HCT116 (cell line): ENCODE results near the gene SMNDC1.

Source experiments
- CEBPB ChIP-seq: IDR thresholded peaks from 2 replicates; pipeline ENCODE4 v1.6.1; 2012; ENCODE audit warnings: low read depth
- EZH2 ChIP-seq: fragments of 200-600 bp; sonication (generic); IDR thresholded peaks from 2 replicates; pipeline ENCODE4 v1.6.1; 2017; ENCODE audit warnings: antibody characterized with exemption, mixed run types
- POLR2A ChIP-seq: IDR thresholded peaks from 2 replicates; pipeline ENCODE4 v1.7.0; 2011; ENCODE audit warnings: borderline replicate concordance; ENCODE audit not compliant: insufficient read depth, insufficient read length; ENCODE audit errors: extremely low read depth
- POLR2AphosphoS5 ChIP-seq: IDR thresholded peaks from 2 replicates; pipeline ENCODE4 v1.6.1; 2011; ENCODE audit warnings: mild to moderate bottlenecking, low read depth, low read length, moderate library complexity
- RAD21 ChIP-seq: IDR thresholded peaks from 2 replicates; pipeline ENCODE4 v1.6.1; 2012; ENCODE audit warnings: low read depth, mild to moderate bottlenecking
- YY1 ChIP-seq: IDR thresholded peaks from 2 replicates; pipeline ENCODE4 v1.6.1; 2011; ENCODE audit warnings: low read length, low read depth, moderate library complexity, mild to moderate bottlenecking; ENCODE audit not compliant: insufficient replicate concordance; ENCODE audit errors: extremely low read depth
- TF ChIP-seq, protein P1 (sequence below): IDR thresholded peaks from 2 replicates; pipeline ENCODE4 v1.6.1; 2012; ENCODE audit warnings: low read depth
- TF ChIP-seq, protein P2 (sequence below), 3 experiments: fragments of 200-600 bp in 1 of 3; sonication (generic) in 1 of 3; IDR thresholded peaks in 2 of 3; conservative IDR thresholded peaks in 1 of 3; 2 replicates each; pipeline ENCODE4 v1.5.1; 2012 to 2017; ENCODE audit warnings: low read depth in 2 of 3, low read length in 2 of 3, antibody characterized with exemption in 1 of 3, borderline replicate concordance in 1 of 3, control low read depth in 1 of 3, mild to moderate bottlenecking in 1 of 3, mixed read lengths in 1 of 3, mixed run types in 1 of 3, moderate library complexity in 1 of 3; ENCODE audit not compliant: insufficient read depth in 1 of 3

DNA sequence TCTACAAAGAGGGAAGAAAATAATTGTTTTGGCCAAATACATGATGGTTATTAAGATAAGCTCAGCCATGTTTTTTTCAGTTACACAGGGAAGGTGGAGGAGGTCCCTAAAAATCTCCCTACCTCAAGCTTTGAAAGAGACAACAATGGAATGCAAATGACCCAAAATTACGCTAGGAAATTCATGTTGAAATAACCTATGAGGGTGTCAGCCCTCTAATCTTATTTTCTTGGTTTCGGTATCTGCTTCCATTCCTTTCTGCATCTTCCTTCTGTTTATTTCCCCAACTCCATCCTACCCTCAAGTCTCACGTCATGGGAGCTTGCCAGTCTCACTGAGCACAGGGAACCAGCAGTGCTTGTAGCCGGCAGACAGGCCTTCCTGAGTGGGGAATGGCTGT is 40.6 kb upstream of the SMNDC1 start:
- TF ChIP-seq EZH2 (no peak), POLR2A (no peak), RAD21 (no peak), POLR2AphosphoS5 (no peak), YY1 (no peak), CEBPB (no peak)
- TF ChIP-seq, protein P1, sequence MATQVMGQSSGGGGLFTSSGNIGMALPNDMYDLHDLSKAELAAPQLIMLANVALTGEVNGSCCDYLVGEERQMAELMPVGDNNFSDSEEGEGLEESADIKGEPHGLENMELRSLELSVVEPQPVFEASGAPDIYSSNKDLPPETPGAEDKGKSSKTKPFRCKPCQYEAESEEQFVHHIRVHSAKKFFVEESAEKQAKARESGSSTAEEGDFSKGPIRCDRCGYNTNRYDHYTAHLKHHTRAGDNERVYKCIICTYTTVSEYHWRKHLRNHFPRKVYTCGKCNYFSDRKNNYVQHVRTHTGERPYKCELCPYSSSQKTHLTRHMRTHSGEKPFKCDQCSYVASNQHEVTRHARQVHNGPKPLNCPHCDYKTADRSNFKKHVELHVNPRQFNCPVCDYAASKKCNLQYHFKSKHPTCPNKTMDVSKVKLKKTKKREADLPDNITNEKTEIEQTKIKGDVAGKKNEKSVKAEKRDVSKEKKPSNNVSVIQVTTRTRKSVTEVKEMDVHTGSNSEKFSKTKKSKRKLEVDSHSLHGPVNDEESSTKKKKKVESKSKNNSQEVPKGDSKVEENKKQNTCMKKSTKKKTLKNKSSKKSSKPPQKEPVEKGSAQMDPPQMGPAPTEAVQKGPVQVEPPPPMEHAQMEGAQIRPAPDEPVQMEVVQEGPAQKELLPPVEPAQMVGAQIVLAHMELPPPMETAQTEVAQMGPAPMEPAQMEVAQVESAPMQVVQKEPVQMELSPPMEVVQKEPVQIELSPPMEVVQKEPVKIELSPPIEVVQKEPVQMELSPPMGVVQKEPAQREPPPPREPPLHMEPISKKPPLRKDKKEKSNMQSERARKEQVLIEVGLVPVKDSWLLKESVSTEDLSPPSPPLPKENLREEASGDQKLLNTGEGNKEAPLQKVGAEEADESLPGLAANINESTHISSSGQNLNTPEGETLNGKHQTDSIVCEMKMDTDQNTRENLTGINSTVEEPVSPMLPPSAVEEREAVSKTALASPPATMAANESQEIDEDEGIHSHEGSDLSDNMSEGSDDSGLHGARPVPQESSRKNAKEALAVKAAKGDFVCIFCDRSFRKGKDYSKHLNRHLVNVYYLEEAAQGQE, result no peak
- TF ChIP-seq, protein P2, sequence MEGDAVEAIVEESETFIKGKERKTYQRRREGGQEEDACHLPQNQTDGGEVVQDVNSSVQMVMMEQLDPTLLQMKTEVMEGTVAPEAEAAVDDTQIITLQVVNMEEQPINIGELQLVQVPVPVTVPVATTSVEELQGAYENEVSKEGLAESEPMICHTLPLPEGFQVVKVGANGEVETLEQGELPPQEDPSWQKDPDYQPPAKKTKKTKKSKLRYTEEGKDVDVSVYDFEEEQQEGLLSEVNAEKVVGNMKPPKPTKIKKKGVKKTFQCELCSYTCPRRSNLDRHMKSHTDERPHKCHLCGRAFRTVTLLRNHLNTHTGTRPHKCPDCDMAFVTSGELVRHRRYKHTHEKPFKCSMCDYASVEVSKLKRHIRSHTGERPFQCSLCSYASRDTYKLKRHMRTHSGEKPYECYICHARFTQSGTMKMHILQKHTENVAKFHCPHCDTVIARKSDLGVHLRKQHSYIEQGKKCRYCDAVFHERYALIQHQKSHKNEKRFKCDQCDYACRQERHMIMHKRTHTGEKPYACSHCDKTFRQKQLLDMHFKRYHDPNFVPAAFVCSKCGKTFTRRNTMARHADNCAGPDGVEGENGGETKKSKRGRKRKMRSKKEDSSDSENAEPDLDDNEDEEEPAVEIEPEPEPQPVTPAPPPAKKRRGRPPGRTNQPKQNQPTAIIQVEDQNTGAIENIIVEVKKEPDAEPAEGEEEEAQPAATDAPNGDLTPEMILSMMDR (IDR thresholded peaks at IDR 0.05 in 2 of 3, conservative IDR thresholded peaks at IDR 0.05 in 1 of 3; ENCODE audit: borderline replicate concordance in 1 of 3, insufficient read depth in 1 of 3, low read depth in 2 of 3, low read length in 2 of 3), result no peak
